Ureter (tissue), 1 donor: ENCODE data around the gene FTL. TPM values are rescaled to one million over a fixed set of nuclear protein-coding genes. Genes with fewer than 3 reads are reported as not detected.

ENCODE experiments used
- DNase-seq: peaks from one replicate; pipeline ENCODE4 v3.0.0-alpha.2; 2020; ENCODE audit warnings: low spot score
- total RNA-seq: library from RNA; stranded (reverse); gene quantifications from one replicate; pipeline ENCODE4 v1.2.4, GENCODE V29; 2023
- donor health status: DM: yes; HTN: yes; CAD: no.

The FTL gene
- total RNA-seq, 1 donor from 2014 or later: 1,526 TPM

- DNase-seq: peak; percentile 81
Observed at GRCh38 chr19:48991873-48992580, 26.9 kb downstream of the FTL start.

- DNase-seq: no peak
Observed at GRCh38 chr19:48992581-48993174, 27.6 kb downstream of the FTL start.

GRCh38 chr19:48993175-48994034 is 28.3 kb downstream of the FTL start, which contains the start of the genes GYS1 and RUVBL2:
TSS of gene GYS1 (minus strand) at chr19:48993309. CDS start at chr19:48993112, 197 bp downstream.
TSS of gene RUVBL2 (plus strand) at chr19:48993887. CDS start at chr19:48993912, 25 bp downstream.
- peak; percentile 99 for DNase-seq

GRCh38 chr19:48994035-48994386 is 28.9 kb downstream of the FTL start:
- no peak for DNase-seq

- no peak for DNase-seq
Observed at GRCh38 chr19:48997972-48998371, 32.9 kb downstream of the FTL start.

GRCh38 chr19:48999481-49000325 is 34.6 kb downstream of the FTL start:
- DNase-seq: no peak

- no peak for DNase-seq
Observed at GRCh38 chr19:49004133-49004532, 39.0 kb downstream of the FTL start.

GRCh38 chr19:49004964-49005614 is 40.0 kb downstream of the FTL start:
- no peak for DNase-seq

- no peak for DNase-seq
Observed at GRCh38 chr19:49006905-49007304, 41.8 kb downstream of the FTL start.

- no peak for DNase-seq
Observed at GRCh38 chr19:49009828-49010227, 44.7 kb downstream of the FTL start.

GRCh38 chr19:49010453-49010852 is 45.3 kb downstream of the FTL start:
- no peak for DNase-seq

GRCh38 chr19:49011194-49011593 is 46.1 kb downstream of the FTL start:
- DNase-seq: no peak

- no peak for DNase-seq
Observed at GRCh38 chr19:49014123-49014869, 49.2 kb downstream of the FTL start.

- DNase-seq: no peak
Observed at GRCh38 chr19:49014870-49015255, 49.8 kb downstream of the FTL start.

GRCh38 chr19:49016067-49016839 is 51.1 kb downstream of the FTL start:
- no peak for DNase-seq
